ENCODE data around the gene SPAAR. TPM values are rescaled to one million over a fixed set of nuclear protein-coding genes. Genes with fewer than 3 reads are reported as not detected.

Gene SPAAR
- total RNA-seq, 1 donor from 2014 or later, result 13.5 TPM

DNA sequence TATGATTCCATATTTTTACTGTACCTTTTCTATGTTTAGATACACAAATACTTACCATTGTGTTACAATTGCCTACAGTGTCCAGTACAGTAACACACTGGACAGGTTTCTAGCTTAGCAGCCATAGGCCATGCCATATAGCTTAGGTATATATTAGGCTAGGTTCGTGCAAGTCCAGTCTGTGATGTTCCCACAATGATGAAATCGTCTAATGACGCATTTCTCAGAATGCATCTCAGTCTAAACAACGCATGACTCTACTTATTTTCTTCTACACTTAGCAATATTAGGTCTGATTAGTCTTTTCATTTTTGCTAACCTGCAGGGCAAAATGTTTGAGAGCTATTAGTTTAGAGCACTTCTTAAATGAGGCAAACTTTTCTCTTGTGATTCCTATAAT is 26.0 kb downstream of the SPAAR start:
- H3K4me3 ChIP-seq, result no peak overlapping the region
- H3K36me3 ChIP-seq, result no peaks in the 10 kb centered on the region
- ATAC-seq (no peak), DNase-seq (no peak)
- TF ChIP-seq, protein P1, sequence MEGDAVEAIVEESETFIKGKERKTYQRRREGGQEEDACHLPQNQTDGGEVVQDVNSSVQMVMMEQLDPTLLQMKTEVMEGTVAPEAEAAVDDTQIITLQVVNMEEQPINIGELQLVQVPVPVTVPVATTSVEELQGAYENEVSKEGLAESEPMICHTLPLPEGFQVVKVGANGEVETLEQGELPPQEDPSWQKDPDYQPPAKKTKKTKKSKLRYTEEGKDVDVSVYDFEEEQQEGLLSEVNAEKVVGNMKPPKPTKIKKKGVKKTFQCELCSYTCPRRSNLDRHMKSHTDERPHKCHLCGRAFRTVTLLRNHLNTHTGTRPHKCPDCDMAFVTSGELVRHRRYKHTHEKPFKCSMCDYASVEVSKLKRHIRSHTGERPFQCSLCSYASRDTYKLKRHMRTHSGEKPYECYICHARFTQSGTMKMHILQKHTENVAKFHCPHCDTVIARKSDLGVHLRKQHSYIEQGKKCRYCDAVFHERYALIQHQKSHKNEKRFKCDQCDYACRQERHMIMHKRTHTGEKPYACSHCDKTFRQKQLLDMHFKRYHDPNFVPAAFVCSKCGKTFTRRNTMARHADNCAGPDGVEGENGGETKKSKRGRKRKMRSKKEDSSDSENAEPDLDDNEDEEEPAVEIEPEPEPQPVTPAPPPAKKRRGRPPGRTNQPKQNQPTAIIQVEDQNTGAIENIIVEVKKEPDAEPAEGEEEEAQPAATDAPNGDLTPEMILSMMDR (IDR thresholded peaks at IDR 0.05), result no peak
- intact Hi-C loops (cut with DNase I), result no loop called here
- no peak overlapping the region for H3K27ac ChIP-seq
- H3K27me3 ChIP-seq, result no peaks in the 10 kb centered on the region
- peaks cover 11% of the 10 kb centered on the region for H3K4me1 ChIP-seq
- no peaks in the 10 kb centered on the region for H3K9me3 ChIP-seq

DNA sequence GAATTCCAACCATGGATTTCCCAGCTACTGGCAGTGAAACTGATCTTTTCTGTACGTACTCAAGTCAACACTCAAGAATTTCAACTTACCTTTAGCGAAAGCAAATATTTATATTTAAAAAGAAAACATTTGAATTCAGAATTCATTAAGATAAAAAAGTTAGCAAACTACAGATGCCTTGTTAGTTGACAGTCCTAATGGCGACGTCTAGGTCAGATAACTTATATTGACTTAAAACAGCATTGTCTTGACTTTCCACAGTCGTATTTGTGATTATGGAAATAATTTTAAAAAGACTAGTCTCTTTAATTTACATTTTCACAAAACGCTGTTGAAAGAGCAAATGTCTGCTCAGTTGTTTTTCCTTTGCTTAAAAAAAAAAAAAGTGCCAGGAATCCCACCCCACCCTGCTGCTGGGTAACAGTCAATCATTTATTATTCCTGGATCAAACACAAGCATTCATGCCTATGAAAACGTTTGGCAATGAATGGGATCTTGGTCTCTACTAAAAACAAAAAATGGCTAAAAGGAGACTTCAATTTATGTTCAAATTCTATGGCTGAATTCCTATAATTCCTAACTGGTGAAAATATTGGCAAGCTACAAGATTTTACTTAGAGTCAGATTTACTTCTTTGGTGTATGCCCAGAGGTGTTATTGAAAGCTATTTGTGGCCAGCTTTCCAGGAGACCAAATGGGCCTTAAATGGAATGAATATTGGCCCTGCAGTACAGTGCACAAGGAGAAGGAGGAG is 26.6 kb downstream of the SPAAR start:
- H3K27me3 ChIP-seq, result no peaks in the 10 kb centered on the region
- H3K4me3 ChIP-seq, result no peak overlapping the region
- H3K4me1 ChIP-seq, result peaks cover 11% of the 10 kb centered on the region
- intact Hi-C loops (cut with DNase I), result no loop called here
- no peak for ATAC-seq
- no peaks in the 10 kb centered on the region for H3K36me3 ChIP-seq
- no peak overlapping the region for H3K27ac ChIP-seq
- TF ChIP-seq, protein P1 (IDR thresholded peaks at IDR 0.05), result no peak
- H3K9me3 ChIP-seq, result no peaks in the 10 kb centered on the region
- DNase-seq, result no peak

DNA sequence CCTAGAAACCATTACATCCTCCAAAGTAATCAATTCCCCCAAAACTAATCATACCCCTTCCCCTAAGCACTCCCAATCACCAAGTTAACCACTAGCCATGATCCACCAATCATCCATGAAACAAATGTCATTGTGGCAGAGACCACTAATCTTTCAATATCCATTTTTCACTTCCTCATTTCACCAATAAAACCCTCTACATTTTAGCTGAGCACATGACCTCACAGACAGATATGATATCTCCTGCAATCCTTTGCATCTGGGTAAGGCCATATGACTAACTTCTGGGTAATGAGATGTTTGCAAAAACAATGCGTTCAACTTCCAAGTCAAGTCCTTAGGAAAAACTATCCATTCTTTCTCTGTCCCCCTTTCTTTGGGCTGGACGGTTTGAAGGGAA is 27.9 kb downstream of the SPAAR start:
- DNase-seq, result no peak
- Histone ChIP-seq H3K4me3 (no peak overlapping the region), H3K36me3 (no peaks in the 10 kb centered on the region), H3K27ac (no peak overlapping the region), H3K4me1 (peaks cover 11% of the 10 kb centered on the region), H3K9me3 (no peaks in the 10 kb centered on the region), H3K27me3 (no peaks in the 10 kb centered on the region)
- ATAC-seq, result no peak
- TF ChIP-seq, protein P1 (IDR thresholded peaks at IDR 0.05), result no peak
- intact Hi-C loops (cut with DNase I), result no loop called here

DNA sequence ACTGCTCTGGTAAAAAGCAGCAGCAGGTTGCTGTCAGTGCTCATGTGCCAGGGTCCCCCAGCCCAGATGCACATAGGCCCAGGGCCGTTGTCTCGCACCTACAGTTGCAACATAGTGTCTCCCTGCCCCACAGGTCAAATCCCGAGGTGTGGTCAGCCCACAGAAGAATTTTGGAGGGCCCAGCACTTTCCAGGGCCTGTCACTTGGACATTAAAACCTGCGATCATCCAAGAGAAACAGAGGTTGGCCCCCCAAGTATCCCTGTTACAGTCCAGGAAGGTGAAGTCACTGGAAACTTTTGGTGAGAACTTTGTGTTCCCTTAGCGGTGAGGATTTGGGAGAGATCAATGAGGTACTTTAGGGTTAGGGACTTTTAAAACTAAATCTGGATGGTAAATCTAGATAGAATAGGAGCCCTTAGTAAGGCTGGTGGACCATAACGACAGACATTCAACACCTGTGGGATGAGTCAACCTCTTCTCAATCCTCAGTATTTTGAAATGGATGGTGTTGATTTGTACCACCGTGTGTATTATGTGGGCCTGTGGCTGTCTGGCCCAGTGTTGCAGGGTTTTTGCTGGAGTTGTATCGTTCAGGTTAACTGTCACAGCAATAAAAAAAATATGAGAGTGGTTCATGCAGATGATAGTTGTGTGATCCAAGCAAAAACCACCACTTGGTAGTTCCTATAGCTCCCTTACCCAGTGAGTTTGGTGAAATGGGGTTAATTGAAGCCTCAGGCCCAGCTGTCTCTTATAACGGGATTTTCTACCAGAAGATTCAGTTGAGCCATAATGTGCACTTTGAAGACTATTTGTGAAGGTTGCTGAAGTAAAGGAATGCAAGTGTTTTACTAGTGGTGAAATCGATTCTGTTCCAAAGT is 29.4 kb downstream of the SPAAR start:
- H3K36me3 ChIP-seq, result no peaks in the 10 kb centered on the region
- no peak overlapping the region for H3K4me3 ChIP-seq
- H3K27ac ChIP-seq, result no peak overlapping the region
- peaks cover 11% of the 10 kb centered on the region for H3K4me1 ChIP-seq
- no peaks in the 10 kb centered on the region for H3K9me3 ChIP-seq
- ATAC-seq (no peak), DNase-seq (no peak)
- TF ChIP-seq, protein P1 (IDR thresholded peaks at IDR 0.05), result no peak
- intact Hi-C loops (cut with DNase I), result no loop called here
- H3K27me3 ChIP-seq, result no peaks in the 10 kb centered on the region

DNA sequence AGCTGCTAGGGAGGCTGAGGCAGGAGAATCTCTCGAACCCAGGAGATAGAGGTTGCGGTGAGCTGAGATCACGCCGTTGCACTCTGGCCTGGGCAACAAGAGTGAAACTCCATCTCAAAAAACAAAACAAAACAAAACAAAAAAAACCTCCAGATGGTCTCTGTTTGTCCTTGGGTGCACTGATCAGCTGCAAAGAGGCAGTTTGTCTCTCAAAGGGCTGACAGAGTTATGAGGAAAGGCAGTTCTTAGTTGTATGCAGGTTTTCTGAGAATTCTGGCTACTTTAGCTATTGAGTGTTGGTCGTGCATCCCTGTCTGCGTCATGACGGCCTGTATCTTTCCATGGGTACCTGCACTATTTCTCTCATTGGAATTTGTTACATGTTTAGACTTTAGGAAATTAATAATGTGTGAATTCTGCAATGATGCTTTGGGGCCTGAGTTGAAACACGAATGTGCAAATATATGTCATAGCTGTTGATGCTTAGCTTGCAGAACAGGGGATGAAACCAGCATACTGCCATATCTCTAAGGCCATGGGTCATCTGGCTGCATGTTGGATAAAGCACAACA is 30.5 kb downstream of the SPAAR start:
- intact Hi-C loops (cut with DNase I), result no loop called here
- TF ChIP-seq, protein P1 (IDR thresholded peaks at IDR 0.05), result no peak
- H3K27ac ChIP-seq, result no peak overlapping the region
- H3K4me3 ChIP-seq, result no peak overlapping the region
- DNase-seq (no peak), ATAC-seq (no peak)
- no peaks in the 10 kb centered on the region for H3K9me3 ChIP-seq
- H3K36me3 ChIP-seq, result no peaks in the 10 kb centered on the region
- no peaks in the 10 kb centered on the region for H3K27me3 ChIP-seq
- peaks cover 11% of the 10 kb centered on the region for H3K4me1 ChIP-seq

Measured in upper lobe of right lung (tissue), 1 donor.